Smooth muscle cell (in vitro differentiated cells): ENCODE data around the gene AFF3. TPM values are rescaled to one million over a fixed set of nuclear protein-coding genes. Genes with fewer than 3 reads are reported as not detected.

Experiments
- DNase-seq: peaks from one replicate; lab custom pipeline; 2025; ENCODE audit not compliant: unreplicated experiment; lab: John Stamatoyannopoulos, UW
- H2AFZ ChIP-seq: fragments of 200-600 bp; sonication (generic); 2 replicates; pipeline ENCODE4 v1.6.0; 2016; ENCODE audit warnings: antibody characterized with exemption, low read depth, mild to moderate bottlenecking
- H3F3A ChIP-seq: fragments of 200-600 bp; sonication (generic); 2 replicates; pipeline ENCODE4 v1.6.0; 2017; ENCODE audit warnings: antibody characterized with exemption, low read depth
- H3K27ac ChIP-seq: fragments of 200-600 bp; sonication (generic); 2 replicates; pipeline ENCODE4 v1.5.1; 2016; ENCODE audit warnings: low read depth, mild to moderate bottlenecking
- H3K27me3 ChIP-seq: fragments of 200-600 bp; sonication (generic); 2 replicates; pipeline ENCODE4 v1.6.1; 2016; ENCODE audit warnings: low read depth, mild to moderate bottlenecking
- H3K36me3 ChIP-seq: fragments of 200-600 bp; sonication (generic); 2 replicates; pipeline ENCODE4 v1.5.1; 2016; ENCODE audit warnings: low read depth
- H3K4me1 ChIP-seq: fragments of 200-600 bp; sonication (generic); 2 replicates; pipeline ENCODE4 v1.5.1; 2016; ENCODE audit warnings: low read depth
- H3K4me2 ChIP-seq: fragments of 200-600 bp; sonication (generic); 2 replicates; pipeline ENCODE4 v1.6.0; 2016; ENCODE audit warnings: mild to moderate bottlenecking
- H3K4me3 ChIP-seq: fragments of 200-600 bp; sonication (generic); 2 replicates; pipeline ENCODE4 v1.5.1; 2016; ENCODE audit warnings: mild to moderate bottlenecking
- H3K79me2 ChIP-seq: fragments of 200-600 bp; sonication (generic); 2 replicates; pipeline ENCODE4 v1.6.0; 2016; ENCODE audit warnings: low read depth, mild to moderate bottlenecking
- H3K9ac ChIP-seq: fragments of 200-600 bp; sonication (generic); 2 replicates; pipeline ENCODE4 v1.6.0; 2016; ENCODE audit warnings: low read depth
- H3K9me3 ChIP-seq: fragments of 200-600 bp; sonication (generic); replicated peaks from 2 replicates; pipeline ENCODE4 v1.5.1; 2016; ENCODE audit warnings: low read depth
- H4K20me1 ChIP-seq: fragments of 200-600 bp; sonication (generic); 2 replicates; pipeline ENCODE4 v1.6.0; 2016; ENCODE audit warnings: low read depth
- WGBS: methylation state at CpG from one replicate; pipeline ENCODE4 v1.1.7; 2016; ENCODE audit warnings: low lambda C conversion rate; 5-methylcytosine and 5-hydroxymethylcytosine counted together
- polyA plus RNA-seq: library from polyadenylated mRNA; unstranded; fragments of >200 nt; fragmentation: Nextera tagmentation; extraction: Ambion mirVana; gene quantifications from 2 replicates; pipeline ENCODE4 v1.2.1, GENCODE V29; 2016
- total RNA-seq: library from RNA; depleted of rRNA; stranded (reverse); fragments of >200 nt; gene quantifications from 2 replicates; pipeline ENCODE4 v1.2.3, GENCODE V29; 2014
- TF ChIP-seq, protein P1 (sequence below): fragments of 200-600 bp; sonication (generic); IDR thresholded peaks from 2 replicates; pipeline ENCODE4 v1.5.1; 2017; ENCODE audit warnings: borderline replicate concordance, mild to moderate bottlenecking, antibody characterized with exemption; ENCODE audit not compliant: insufficient read depth, poor library complexity, severe bottlenecking

Gene AFF3
- total and polyA plus RNA-seq, 2 experiments from 2014 or later, result 0.27 to 0.39 TPM

GRCh38 chr2:100051253-100051652 is 91.1 kb downstream of the AFF3 start:
- H3K4me1 ChIP-seq, result peaks cover 3% of the 10 kb centered on the region
- TF ChIP-seq, protein P1, sequence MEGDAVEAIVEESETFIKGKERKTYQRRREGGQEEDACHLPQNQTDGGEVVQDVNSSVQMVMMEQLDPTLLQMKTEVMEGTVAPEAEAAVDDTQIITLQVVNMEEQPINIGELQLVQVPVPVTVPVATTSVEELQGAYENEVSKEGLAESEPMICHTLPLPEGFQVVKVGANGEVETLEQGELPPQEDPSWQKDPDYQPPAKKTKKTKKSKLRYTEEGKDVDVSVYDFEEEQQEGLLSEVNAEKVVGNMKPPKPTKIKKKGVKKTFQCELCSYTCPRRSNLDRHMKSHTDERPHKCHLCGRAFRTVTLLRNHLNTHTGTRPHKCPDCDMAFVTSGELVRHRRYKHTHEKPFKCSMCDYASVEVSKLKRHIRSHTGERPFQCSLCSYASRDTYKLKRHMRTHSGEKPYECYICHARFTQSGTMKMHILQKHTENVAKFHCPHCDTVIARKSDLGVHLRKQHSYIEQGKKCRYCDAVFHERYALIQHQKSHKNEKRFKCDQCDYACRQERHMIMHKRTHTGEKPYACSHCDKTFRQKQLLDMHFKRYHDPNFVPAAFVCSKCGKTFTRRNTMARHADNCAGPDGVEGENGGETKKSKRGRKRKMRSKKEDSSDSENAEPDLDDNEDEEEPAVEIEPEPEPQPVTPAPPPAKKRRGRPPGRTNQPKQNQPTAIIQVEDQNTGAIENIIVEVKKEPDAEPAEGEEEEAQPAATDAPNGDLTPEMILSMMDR, result no peak
- no peak overlapping the region for H3K4me2 ChIP-seq
- no peak for DNase-seq
- H3K27me3 ChIP-seq, result peaks cover 34% of the 10 kb centered on the region
- H3K4me3 ChIP-seq, result no peak overlapping the region
- no peak overlapping the region for H2AFZ ChIP-seq
- WGBS, result 86% methylated on average over 5 of the region's 5 CpGs
- no peaks in the 10 kb centered on the region for H4K20me1 ChIP-seq
- H3K36me3 ChIP-seq, result no peaks in the 10 kb centered on the region
- no peak overlapping the region for H3K9ac ChIP-seq
- no peaks in the 10 kb centered on the region for H3K79me2 ChIP-seq
- H3F3A ChIP-seq, result no peaks in the 10 kb centered on the region
- H3K27ac ChIP-seq, result no peak overlapping the region
- no peaks in the 10 kb centered on the region for H3K9me3 ChIP-seq

GRCh38 chr2:100050685-100051084 is 91.7 kb downstream of the AFF3 start:
- Histone ChIP-seq H3K36me3 (no peaks in the 10 kb centered on the region), H3K4me2 (no peak overlapping the region), H2AFZ (no peak overlapping the region), H3K27me3 (peaks cover 34% of the 10 kb centered on the region), H3K27ac (no peak overlapping the region), H4K20me1 (no peaks in the 10 kb centered on the region), H3K9ac (no peak overlapping the region), H3K4me3 (no peak overlapping the region), H3K9me3 (no peaks in the 10 kb centered on the region), H3K79me2 (no peaks in the 10 kb centered on the region), H3K4me1 (peaks cover 3% of the 10 kb centered on the region), H3F3A (no peaks in the 10 kb centered on the region)
- 82% methylated on average over 6 of the region's 6 CpGs for WGBS
- TF ChIP-seq, protein P1, result no peak
- no peak for DNase-seq

- Histone ChIP-seq H3K79me2 (no peaks in the 10 kb centered on the region), H3K4me1 (peaks cover 13% of the 10 kb centered on the region), H3K9ac (no peak overlapping the region), H3K9me3 (no peaks in the 10 kb centered on the region), H3K27me3 (peaks cover 41% of the 10 kb centered on the region), H4K20me1 (no peaks in the 10 kb centered on the region), H3K36me3 (no peaks in the 10 kb centered on the region), H3K4me2 (peak overlapping the region; percentile 4), H3K27ac (no peak overlapping the region), H2AFZ (no peak overlapping the region), H3K4me3 (no peak overlapping the region), H3F3A (no peaks in the 10 kb centered on the region)
- TF ChIP-seq, protein P1, result no peak
- no peak for DNase-seq
- 79% methylated on average over 15 of the region's 15 CpGs for WGBS
These were observed 95.1 kb downstream of the AFF3 start for GRCh38 chr2:100046961-100047947.
